C4-2B (cell line): Measurements from ENCODE around the gene ALS2CL.

ENCODE experiments used
- H3K27ac ChIP-seq: fragments of 450-650 bp; 2 replicates; pipeline ENCODE4 v1.5.1; 2017
- ZFX ChIP-seq: fragments of 450-650 bp; IDR thresholded peaks from 2 replicates; pipeline ENCODE4 v1.6.1; 2017
- TF ChIP-seq, protein P1 (sequence below): fragments of 450-650 bp; conservative IDR thresholded peaks from 2 replicates; pipeline ENCODE4 v1.5.1; 2017; ENCODE audit warnings: mild to moderate bottlenecking

Gene ALS2CL

GRCh38 chr3:46733026-46733800 is 39.7 kb upstream of the ALS2CL start:
- no peak overlapping the region for H3K27ac ChIP-seq
- TF ChIP-seq, protein P1, sequence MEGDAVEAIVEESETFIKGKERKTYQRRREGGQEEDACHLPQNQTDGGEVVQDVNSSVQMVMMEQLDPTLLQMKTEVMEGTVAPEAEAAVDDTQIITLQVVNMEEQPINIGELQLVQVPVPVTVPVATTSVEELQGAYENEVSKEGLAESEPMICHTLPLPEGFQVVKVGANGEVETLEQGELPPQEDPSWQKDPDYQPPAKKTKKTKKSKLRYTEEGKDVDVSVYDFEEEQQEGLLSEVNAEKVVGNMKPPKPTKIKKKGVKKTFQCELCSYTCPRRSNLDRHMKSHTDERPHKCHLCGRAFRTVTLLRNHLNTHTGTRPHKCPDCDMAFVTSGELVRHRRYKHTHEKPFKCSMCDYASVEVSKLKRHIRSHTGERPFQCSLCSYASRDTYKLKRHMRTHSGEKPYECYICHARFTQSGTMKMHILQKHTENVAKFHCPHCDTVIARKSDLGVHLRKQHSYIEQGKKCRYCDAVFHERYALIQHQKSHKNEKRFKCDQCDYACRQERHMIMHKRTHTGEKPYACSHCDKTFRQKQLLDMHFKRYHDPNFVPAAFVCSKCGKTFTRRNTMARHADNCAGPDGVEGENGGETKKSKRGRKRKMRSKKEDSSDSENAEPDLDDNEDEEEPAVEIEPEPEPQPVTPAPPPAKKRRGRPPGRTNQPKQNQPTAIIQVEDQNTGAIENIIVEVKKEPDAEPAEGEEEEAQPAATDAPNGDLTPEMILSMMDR: no peak

- TF ChIP-seq ZFX: no peak
- TF ChIP-seq, protein P1: no peak
Observed at GRCh38 chr3:46731795-46732194, 38.3 kb upstream of the ALS2CL start.

DNA sequence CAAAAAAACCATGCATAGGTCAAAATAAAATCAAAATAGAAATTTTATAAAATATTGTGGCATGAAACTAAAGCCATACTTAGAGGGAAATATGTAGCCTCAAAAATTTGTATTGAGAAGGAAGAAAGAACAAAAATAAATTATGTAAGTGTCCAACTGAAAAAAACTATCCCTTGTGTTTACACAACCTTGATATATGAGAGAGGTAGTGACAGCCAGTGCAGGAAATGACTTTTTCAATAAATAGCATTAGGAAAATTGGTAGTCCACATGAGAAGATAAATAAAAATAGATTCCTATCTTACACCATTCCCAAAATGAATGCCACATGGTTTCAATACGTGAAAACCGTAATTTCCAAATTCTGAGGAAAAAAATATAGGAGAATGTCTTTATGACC is 37.3 kb upstream of the ALS2CL start:
- no peak overlapping the region for H3K27ac ChIP-seq
- TF ChIP-seq, protein P1: no peak
- no peak for TF ChIP-seq ZFX

More at GRCh38 chr3:46731795-46732194, 38.3 kb upstream of the ALS2CL start:
- no peak overlapping the region for H3K27ac ChIP-seq

GRCh38 chr3:46729038-46729437 is 35.6 kb upstream of the ALS2CL start:
- no peak overlapping the region for H3K27ac ChIP-seq
- TF ChIP-seq ZFX: no peak
- TF ChIP-seq, protein P1: no peak

DNA sequence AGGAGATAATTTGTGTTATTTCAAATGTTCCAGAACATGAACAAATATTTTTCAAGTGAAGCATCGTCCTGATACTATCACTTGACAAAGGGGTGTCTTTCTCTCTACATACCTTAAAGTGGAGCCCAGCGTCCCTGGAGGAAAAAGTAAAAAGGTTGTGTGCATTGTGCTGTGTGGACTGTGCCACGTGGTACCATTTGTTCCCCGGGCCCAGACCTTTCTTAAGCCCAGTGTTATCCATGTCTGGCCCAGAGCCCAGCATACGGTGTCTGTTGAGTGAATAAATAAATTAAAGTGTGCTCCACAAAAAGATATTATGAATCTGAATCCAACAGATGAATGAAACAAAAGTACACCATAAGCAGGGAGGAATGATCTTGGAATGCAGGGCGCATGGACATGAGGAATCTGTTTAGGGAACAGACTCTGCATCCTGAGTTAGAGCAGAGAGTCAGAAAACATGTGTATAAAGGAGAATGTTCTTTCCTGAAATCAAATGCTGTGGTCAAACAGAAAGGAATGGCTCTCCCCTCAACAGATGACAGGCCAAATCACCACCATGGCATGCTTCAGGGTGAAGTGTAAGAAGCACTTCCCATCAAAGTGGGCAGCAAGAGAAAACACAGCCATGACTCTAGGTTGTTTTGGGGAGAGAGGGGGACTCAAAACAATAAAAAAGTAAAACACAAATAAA is 32.3 kb upstream of the ALS2CL start:
- no peak overlapping the region for H3K27ac ChIP-seq
- TF ChIP-seq, protein P1: no peak
- no peak for TF ChIP-seq ZFX

- no peak overlapping the region for H3K27ac ChIP-seq
- no peak for TF ChIP-seq ZFX
- TF ChIP-seq, protein P1: no peak
Observed at GRCh38 chr3:46724424-46724823, 30.9 kb upstream of the ALS2CL start.

GRCh38 chr3:46722443-46722842 is 29.0 kb upstream of the ALS2CL start:
- no peak overlapping the region for H3K27ac ChIP-seq
- TF ChIP-seq, protein P1: no peak
- TF ChIP-seq ZFX: no peak
